NCI-H2107 (cell line): ENCODE data around the gene DDX46.
"Not testable (repeated sequence)": the region's sequence is repeated elsewhere in the genome, so short reads cannot be mapped to it uniquely, and the experiment has no call there.

Source experiments
- DNase-seq: peaks from one replicate; lab custom pipeline; 2025; lab: John Stamatoyannopoulos, UW

Gene DDX46

DNA sequence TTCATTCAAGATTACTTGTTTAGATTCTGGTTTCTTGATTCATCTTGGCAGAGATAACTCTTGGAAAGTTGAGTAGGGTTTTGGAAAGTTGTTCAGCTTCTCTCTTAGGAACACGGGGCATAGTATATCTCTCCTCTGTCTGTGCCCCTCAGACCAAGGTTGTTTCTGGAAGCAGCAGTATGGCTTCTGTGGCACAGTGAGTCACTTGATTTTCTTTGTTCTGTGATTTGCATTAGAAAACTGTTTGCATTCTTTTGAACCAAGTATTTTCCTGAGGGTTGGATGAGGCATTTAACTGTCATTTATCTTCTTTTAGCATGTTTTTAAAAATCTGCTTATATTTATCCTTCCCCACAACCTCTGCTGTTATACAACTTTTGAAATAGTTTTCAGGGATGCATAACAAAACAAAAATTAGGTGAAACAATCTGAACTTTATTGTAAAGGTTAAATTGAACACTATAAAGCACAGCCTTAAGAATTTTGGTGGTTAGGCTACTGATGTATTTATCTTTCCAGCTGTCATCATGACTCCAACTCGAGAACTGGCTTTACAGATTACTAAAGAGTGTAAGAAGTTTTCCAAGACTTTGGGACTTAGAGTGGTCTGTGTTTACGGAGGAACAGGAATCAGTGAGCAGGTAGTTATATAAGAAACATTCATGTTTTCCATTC lies 26.5 kb downstream of the DDX46 start:
- DNase-seq = no peak

DNA sequence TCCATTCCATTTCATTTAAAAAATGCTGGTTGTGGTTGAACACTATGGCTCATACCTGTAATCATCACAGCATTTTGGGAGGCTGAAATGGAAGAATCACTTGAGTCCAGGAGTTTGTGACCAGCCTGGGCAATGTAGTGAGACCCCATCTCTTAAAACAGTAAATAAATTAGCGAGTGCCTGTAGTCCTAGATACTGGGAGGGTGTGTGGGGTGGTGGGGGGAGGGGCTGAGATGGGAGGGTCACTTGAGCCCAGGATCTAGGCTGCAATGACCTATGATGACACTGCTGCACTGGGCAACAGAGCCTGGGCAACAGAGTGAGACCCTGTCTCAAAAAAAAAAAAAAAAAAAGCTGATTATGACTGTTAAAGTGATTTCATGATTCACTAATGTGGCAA lies 29.1 kb downstream of the DDX46 start:
- no peak for DNase-seq

GRCh38 chr5:134791580-134791979 lies 33.0 kb downstream of the DDX46 start:
- DNase-seq = no peak

DNA sequence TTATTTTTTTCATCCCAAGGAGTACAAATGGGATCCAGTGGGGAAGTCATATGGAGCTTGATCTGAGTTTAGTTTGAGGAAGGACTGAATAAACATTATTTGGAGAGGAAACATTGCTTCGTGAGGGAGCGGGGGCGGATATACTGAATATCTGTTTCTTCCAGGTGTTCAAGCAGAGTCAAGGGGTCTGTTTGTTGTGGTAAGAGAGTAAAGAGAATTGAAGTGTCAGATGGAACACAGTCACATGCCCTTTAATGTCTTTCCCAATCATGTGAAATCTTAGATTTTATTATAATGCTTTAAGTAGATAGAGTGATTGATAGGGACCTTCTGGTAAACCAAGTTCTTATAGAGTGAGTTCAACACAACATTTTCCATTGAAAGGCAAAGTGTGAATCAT lies 33.7 kb downstream of the DDX46 start:
- no peak for DNase-seq

- no peak for DNase-seq
Observed at GRCh38 chr5:134793111-134793510, 34.5 kb downstream of the DDX46 start.

DNA sequence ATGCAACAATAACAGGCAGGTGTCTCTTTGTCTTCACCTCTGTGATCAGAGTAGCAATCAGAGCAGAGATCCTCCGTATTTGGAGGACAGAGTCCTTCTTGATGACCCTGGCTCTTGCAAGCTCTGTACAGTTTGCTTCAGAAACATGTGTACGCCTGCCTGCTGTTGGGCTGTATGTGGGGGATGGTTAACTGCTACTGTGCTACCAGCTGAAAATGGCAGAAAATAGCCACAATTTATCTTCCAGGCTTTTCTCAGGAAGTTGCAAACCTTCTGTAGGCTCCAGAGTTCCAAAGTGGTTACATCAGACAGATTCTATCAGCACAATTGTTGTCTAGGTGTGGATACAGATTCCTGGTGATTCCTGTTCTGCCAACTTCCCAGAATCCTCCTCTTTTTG lies 35.5 kb downstream of the DDX46 start:
- DNase-seq = no peak

DNA sequence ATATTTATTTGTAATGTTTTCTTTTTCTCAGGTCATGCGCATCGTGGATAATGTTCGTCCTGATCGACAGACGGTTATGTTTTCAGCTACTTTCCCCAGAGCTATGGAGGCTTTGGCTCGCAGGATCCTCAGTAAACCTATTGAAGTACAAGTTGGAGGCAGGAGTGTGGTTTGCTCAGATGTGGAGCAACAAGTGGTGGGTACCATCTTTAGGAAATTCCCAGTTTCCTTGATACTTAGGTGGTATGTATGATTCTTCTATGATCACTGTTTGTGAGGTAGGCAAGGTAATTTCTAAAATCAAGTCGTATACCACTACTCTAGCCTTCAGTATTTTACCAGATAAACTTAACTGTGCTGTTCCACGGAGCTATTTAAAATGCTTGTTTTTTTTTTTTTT lies 36.2 kb downstream of the DDX46 start:
- no peak for DNase-seq

DNA sequence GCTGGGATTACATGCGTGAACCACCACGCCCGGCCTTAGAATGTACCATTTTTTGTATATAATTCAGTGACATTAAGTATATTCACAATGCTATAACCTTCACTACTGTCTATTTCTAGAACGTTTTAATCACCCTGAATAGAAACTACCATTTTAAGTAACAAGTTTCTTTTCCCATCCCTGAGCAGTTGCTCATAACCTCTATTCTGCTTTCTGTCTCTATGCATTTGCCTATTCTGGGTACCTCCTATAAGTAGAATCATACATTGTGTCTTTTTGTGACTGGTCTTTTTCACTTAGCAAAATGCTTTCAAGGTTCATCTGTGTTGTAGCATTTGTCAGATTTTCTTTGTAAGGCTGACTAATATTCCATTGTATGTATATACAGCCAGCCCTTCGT lies 39.9 kb downstream of the DDX46 start:
- no peak for DNase-seq

GRCh38 chr5:134803821-134804220 lies 45.2 kb downstream of the DDX46 start:
- no peak for DNase-seq

DNA sequence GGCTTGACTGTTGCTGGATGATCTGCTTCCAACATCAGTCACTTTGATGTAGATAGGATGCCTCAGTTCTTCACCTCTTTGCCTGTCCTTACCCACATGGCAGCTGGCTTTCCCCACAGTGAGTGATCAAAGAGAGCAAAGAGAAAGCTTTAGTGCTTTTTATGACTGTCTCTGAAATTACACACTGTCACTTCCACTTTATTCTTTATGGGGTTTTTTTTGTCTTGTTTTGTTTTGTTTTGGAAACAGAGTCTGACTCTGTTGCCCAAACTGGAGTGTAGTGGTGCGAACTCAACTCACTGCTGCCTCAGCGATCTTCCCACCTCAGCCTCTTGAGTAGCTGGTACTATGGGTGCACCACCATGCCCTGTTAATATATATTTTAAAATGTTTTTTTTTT lies 54.8 kb downstream of the DDX46 start:
- no peak for DNase-seq

GRCh38 chr5:134813827-134814226 lies 55.2 kb downstream of the DDX46 start:
- no peak for DNase-seq

DNA sequence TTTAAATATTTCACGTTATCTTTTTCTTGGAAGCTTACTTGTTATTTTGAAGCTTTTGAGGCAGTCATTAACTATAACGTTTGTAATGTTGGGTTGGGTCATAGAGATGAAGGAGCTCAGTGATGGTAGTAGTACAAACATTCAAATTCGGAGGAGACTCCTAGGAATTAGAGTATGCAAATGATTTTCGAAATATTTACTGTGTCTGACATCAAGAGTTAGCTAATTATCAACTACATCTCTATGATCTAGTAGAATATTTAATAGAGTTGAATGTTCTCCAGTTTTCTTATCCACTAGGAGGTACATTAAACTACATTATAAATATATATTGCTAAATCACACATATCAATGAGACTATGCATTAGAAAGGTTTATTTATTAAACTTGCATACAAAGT lies 58.4 kb downstream of the DDX46 start:
- DNase-seq = no peak

DNA sequence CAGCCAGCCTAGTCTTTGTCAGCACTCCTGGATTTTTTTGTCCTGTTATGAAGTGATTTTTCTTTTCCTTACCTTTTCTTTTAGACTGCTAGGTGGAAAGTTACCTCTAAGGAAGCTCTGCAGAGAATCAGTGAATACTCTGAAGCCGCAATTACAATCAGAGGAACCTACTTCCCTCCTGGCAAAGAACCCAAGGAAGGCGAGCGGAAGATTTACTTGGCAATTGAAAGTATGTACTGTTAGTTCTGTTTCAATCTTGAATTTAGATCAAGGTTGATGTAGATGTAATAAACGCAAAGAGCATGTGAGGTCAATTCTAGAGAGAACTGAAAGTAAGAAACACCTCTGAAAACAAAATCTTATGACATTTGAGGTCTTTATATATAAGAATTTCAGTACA lies 60.2 kb downstream of the DDX46 start:
- DNase-seq = no peak

- no peak for DNase-seq
Observed at GRCh38 chr5:134819407-134819963, 60.9 kb downstream of the DDX46 start.

DNA sequence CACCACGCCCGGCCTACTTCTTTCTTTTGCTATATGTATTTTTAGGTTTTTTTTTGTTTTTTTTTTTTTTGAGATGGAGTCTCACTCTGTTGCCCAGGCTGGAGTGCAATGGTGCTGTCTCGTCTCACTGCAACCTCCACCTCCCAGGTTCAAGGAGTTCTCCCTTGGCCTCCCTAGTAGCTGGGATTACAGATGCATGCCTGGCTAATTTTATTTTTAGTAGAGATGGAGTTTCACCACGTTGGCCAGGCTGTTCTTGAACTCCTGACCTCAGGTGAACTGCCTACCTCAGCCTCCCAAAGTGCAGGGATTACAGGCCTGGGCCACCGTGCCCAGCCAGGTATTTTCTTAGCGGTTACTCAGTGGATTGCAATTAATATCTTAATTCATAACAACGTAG lies 63.3 kb downstream of the DDX46 start:
- no peak for DNase-seq

DNA sequence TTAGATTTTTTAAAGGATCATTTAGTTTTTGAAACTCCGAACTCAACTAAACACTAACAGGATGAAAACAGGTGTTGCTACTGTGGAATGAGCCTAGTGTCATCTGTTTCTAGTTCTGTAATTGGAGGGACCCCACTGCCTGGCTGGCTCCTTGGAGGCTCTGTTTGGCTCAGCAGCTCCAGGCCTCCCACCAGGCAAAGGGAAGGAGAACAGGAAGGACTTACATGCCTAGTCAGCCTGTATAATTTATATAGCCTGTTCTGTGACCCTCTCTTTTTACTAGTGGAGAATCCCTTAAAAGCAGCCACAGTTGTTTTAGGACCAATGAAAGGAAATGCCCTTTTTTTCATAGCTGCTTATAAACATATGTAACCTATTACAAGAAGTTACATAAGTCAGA lies 66.1 kb downstream of the DDX46 start:
- DNase-seq = no peak

GRCh38 chr5:134825212-134825611 lies 66.6 kb downstream of the DDX46 start:
- no peak for DNase-seq

DNA sequence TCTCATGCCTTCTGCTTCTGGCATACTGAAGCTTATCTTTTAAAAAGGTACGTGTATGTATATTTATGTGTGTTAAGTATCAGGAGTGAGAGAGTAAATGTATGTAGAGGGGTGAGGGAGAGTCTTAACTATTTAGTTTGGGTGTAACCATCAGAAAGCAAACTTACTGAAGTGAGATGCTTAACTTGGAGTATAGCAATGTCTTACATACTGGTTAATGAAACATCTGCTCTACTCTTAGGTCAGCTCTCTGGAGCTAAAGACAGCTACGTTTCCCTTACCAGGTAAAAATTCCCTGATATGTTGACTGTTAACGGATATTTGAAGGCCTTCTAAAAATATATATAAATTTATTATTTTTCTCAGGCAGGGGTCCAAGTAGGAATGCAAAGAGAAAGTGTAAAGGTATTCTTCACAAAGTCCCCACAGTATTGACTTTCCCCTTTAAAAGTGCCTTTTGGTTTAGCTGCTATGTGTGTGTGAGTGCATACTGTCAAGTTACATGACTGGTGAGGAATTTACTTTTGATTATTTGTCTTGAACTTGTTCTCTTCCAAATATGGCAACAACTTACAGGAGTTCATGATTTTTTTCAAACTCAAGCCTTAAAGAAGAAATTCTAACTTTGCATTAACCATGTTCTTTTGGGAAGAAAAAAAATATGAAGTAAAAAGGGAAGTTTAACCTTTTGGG lies 74.9 kb downstream of the DDX46 start:
- DNase-seq = no peak

DNA sequence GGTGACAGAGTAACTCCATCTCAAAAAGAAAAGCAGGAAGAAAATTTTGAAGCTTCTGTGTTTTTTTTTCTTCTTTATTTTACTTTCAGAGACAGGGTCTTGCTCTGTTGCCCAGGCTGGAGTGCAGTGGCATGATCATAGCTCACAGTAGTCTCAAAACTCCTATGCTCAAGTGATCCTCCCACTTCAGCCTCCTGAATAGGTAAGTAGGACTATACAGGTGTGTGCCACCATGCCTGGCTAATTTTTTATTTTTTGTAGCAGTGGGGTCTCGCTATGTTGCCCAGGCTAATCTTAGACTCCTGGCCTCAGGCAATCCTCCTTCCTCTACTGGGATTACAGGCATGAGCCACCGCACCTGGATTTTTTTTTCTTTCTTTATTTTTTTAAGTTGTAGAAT lies 77.0 kb downstream of the DDX46 start:
- no peak for DNase-seq

- no peak for DNase-seq
Observed at GRCh38 chr5:134837530-134838181, 79.1 kb downstream of the DDX46 start.

DNA sequence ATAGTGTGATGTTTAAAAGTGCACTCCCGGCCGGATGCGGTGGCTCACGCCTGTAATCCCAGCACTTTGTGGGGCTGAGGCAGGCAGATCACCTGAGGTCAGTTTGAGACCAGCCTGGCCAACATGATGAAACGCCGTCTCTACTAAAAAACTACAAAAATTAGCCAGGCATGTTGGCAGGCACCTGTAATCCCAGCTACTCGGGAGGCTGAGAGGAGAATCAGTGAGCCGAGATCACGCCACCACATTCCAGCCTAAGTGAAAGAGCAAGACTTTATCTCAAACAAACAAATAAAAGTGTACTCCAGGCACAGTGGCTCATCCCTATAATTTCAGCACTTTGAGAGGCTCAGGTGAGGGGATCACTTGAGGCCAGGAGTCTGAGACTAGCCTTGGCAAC lies 79.8 kb downstream of the DDX46 start:
- DNase-seq = not testable (repeated sequence)

DNA sequence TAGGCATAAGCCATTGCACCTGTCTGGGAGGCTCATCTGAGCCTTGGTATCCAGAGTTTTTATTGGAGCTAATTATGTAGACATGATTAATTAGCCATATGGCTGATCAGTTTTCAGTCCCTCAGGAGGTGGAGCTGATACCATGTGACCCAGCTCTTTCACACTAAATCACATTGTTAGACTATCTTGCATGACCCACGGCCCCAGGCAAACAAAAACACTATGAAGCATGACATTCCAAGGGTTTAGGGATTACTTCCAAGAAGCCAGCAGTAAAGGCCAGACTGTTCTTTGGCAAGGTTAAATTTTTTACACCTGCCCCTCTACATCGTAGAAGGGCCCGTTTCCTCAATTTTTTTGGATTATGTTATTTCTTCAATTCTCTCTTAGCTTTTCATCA lies 82.2 kb downstream of the DDX46 start:
- DNase-seq = no peak

- no peak for DNase-seq
Observed at GRCh38 chr5:134844252-134844651, 85.7 kb downstream of the DDX46 start.
